ENCODE results near the gene EPHB3.

The EPHB3 gene

GRCh38 chr3:184561061-184561912 lies at the start of gene EPHB3:
Gene EPHB3, plus strand, starts transcription at chr3:184561785. Its CDS starts 451 bp downstream, at chr3:184562236.
- intact Hi-C loops (cut with DNase I), result loop anchor here (1.0 kb wide), 2 partner anchors 166 to 216 kb away; no protein-coding TSS in a partner anchor

GRCh38 chr3:184512621-184513020 lies 49.0 kb upstream of the EPHB3 start:
- no peak for DNase-seq
- intact Hi-C loops (cut with DNase I), result loop anchor here (5.0 to 10.0 kb wide), 2 partner anchors 95 to 138 kb away; partner anchors contain the start of gene THPO

More at GRCh38 chr3:184561061-184561912, at the start of gene EPHB3:
- DNase-seq, result peak; percentile 97 to 100 (median 100)

- DNase-seq, result peak; percentile 61 to 96 (median 84)
- intact Hi-C loops (cut with DNase I), result loop anchor here (5.0 to 10.0 kb wide), 2 partner anchors 96 to 139 kb away; partner anchors contain the start of gene THPO
Measured at GRCh38 chr3:184513276-184514170, 48.1 kb upstream of the EPHB3 start.

DNA sequence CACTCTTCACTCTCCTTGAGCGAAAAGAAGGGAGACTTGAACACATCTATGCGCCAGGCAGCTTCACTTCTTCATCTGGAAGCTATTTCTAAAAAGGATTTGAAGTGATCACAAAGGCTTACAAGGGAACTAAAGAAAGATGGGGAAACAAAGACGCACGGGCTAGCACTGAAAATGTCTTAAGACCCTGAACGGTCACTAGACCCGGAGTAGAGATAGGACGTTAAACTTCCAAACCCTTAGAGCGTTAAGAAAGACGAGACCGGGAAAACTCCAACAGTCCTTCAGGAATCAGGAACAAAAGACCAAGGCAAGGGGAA lies 47.5 kb upstream of the EPHB3 start:
- intact Hi-C loops (cut with DNase I), result loop anchor here (5.0 to 10.0 kb wide), 2 partner anchors 97 to 139 kb away; partner anchors contain the start of gene THPO
- DNase-seq, result no peak

DNA sequence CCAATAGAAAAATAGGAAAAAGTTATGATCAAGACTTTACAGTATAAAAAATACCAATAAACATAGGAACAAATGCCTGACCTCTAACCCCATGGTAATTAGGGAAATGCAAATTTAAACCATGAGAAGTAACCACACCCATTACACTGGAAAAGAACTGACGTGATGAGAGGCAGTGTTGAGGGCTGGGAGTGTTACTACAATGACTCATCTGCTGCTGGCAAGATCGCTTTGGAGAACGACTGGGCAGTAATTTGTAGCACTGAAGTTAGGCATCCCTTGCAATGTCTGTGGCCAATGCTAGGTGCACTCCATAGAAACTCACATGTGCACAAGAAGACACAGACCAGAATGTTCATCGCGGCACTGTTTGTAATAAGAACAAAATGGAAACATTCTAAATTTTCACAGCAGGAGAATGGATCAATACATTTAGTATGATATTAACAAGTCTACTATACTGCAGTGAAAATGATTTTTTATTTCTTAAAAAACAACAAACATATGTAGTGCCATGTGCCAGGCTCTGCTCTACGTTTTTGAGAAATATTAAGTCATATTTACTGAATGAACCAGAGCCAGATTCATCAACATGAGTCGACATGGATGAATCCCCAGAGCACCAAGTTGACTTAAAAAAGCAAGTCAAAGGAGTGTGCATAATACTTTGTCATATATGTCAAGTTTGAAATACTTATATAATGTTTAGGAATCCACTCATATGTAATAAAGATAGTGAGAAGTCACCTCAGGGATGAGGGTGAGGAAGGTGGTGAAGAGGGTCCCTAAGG lies 37.6 kb upstream of the EPHB3 start:
- intact Hi-C loops (cut with DNase I), result no loop called here
- DNase-seq, result no peak

DNA sequence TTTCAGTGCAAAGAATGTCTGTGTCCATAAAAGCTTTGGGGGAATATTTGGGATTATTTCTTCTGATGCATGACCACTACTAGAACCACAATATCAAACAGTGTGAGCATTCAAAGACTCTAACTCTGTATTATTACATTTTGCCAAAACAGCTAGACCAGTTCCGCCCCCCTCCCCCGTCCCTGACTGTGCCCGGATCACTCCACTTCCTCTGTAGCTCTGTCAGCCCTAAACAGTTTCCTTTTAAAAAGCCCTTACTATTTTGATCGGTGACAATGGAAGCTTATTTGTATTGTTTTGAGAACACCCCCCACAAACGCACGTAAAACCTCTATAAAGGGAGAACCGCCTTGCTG lies 36.6 kb upstream of the EPHB3 start:
- intact Hi-C loops (cut with DNase I), result no loop called here
- DNase-seq, result no peak

- intact Hi-C loops (cut with DNase I), result no loop called here
- peak in 5 of 10 donors; percentile 12 to 90 (median 79) for DNase-seq
Measured at GRCh38 chr3:184525337-184526087, 36.1 kb upstream of the EPHB3 start.

DNA sequence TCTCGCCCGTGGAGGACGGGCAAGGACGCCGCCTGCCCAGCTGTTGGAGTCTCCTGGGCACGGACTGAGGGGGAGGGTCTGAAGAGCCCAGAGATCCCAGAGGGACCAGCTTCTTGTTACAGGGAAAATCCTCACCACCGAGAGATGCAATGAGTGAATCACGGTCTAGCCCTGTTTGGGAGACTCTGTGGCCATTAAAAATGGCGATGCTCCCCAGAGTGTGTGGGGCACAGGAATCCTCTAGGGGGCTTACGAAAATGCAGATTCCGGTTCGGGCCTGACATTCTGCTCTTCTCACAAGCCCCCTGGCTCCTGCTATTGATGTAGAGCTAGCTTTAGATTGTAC lies 35.5 kb upstream of the EPHB3 start:
- intact Hi-C loops (cut with DNase I), result no loop called here
- DNase-seq, result no peak

DNA sequence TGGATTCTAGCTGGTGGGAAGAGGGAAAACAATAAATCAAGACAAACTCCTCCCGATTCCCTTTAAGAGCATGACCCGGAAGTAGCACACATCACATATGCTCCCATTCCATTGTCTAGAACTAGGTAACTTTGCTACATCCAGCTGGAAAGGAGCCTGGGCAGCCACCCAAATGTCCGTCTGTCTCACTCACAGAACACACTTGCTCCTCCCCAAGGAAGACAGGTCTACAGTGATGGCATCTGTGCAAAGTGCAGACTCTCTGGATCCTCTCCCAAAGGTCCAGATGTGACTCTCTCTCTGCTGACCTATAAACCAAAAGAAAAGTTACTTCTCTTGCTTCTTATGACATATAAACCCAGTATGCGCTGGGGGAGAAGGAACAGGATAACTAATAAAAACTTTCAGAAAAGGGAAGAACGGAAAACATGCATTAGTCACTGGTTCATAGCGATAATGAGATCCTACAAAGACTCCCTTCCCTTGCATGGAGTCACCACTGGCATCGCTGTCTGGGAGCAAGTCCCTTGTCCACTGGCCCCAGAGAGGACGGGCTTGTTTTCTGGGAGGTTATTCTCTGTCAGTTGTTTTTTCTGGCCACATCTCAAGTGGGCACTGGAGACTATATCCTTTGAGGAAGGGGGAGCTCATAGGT lies 29.8 kb upstream of the EPHB3 start:
- intact Hi-C loops (cut with DNase I), result no loop called here

GRCh38 chr3:184532940-184533732 lies 28.4 kb upstream of the EPHB3 start:
- DNase-seq, result no peak
- intact Hi-C loops (cut with DNase I), result no loop called here

More for the DNA sequence above, 29.8 kb upstream of the EPHB3 start:
- DNase-seq, result no peak

- DNase-seq, result no peak
- intact Hi-C loops (cut with DNase I), result no loop called here
Measured at GRCh38 chr3:184537885-184538665, 23.5 kb upstream of the EPHB3 start.

- DNase-seq, result peak in 1 of 10 donors; percentile 72
- intact Hi-C loops (cut with DNase I), result no loop called here
Measured at GRCh38 chr3:184538666-184539431, 22.7 kb upstream of the EPHB3 start.

DNA sequence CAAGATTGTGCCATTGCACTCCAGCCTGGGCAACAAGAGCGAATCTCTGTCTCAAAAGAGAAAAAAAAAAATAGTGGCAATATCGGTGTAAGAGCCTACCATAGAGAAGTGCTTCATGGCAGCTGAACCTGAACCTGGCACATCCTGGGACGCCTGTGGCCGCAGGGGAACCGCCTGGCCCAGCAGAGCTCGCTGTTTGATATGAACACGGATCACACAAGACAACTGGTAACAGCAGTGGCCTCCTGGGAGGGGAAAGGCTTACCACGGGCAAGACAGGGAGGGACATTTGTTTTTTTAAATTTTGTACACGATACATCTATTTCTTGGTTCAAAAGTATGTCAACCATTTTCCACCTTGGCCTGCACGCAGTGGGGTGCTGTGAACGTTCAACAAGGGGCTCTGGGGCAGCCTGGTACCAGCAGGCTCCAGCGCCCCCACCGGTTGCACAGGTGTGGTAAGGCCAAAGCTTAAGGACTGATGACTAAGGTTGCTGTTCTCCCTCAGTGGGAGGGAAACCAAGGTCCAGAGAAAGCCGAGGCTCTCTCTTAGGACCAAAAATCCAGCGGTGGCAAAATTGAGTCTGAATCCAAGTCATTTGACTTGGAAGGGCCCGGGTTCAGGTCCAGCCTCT lies 21.7 kb upstream of the EPHB3 start:
- peak in 1 of 10 donors; percentile 74 for DNase-seq
- intact Hi-C loops (cut with DNase I), result loop anchor here (5.0 to 10.0 kb wide), 2 partner anchors 75 to 123 kb away; no protein-coding TSS in a partner anchor

DNA sequence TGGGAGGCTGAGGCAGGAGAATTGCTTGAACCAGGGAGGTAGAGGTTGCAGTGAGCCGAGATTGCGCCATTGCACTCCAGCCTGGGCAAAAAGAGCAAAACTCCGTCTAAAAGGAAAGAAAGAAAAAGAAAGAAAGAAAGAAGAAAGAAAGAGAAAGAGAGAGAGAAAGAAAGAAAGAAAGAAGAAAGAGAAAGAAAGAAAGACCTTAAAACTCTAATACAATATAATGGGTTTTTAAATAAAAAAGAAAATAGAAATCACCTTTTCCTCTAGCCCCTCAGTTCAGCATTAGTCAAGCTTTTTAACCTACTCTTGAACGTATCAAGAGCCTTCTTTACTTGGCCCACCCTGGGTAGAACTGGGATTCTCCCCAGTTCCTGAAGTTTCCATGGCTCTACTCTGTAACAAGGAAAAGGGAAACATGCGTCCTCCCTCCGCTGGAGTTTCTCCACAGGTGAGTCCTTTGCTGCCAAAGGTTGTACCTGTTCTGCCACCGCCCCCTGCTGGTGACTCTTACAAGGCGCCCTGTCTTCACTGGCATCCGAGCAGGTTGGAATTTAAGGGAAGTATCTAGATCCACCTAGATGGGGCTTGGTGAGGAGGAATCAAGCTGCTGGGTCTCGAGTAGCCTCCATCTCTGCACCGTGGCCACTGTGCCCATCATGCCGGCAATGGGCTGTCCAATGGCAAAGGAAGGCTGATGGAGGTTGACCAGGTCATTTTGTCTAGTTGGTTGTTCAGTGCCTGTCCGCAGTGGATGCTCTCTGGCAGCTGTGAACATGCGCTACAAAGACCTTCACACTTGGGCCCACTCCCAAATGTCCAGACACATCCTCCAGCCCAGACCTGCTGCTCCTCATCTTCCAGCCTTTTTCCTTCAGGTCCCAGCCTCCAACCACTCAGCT lies 20.6 kb upstream of the EPHB3 start:
- intact Hi-C loops (cut with DNase I), result loop anchor here (5.0 to 10.0 kb wide), 2 partner anchors 76 to 124 kb away; no protein-coding TSS in a partner anchor
- DNase-seq, result peak in 8 of 10 donors; percentile 47 to 94 (median 78)

Measured in posterior cingulate gyrus (tissue), 11 donors.